GM12878 (cell line): ENCODE results near the gene NUDT6. TPM values are rescaled to one million over a fixed set of nuclear protein-coding genes. Genes with fewer than 3 reads are reported as not detected.

Experiments used
- ATAC-seq: fragments of 200-7000 bp; cut with Tn5 transposase; 3 replicates; pipeline ENCODE4 v1.9.1; 2020; ENCODE audit warnings: mild to moderate bottlenecking, moderate library complexity
- BruUV-seq: library from RNA; stranded (reverse); fragments of 400-500 nt; replicated peaks from 2 replicates; lab custom pipeline; 2021; lab: Mats Ljungman, UMichigan
- CTCF ChIA-PET: fragments of 300-600 bp; sonication (Branson Sonifier 250); formaldehyde crosslinking; extraction: SDS; loops from one replicate; lab custom pipeline; 2021; ENCODE audit warnings: inconsistent platforms; lab: Yijun Ruan, JAX
- POLR2A ChIA-PET: fragments of 350-600 bp; formaldehyde crosslinking; extraction: SDS; loops from one replicate; lab custom pipeline; 2021; ENCODE audit warnings: inconsistent platforms; lab: Charles Lee
- RAD21 ChIA-PET: fragments of 300-600 bp; sonication (Branson Sonifier 250); formaldehyde crosslinking; loops from one replicate; lab custom pipeline; 2023; ENCODE audit warnings: antibody characterized with exemption; ENCODE audit not compliant: unreplicated experiment; lab: Charles Lee
- SMC1A ChIA-PET: fragments of 300-600 bp; sonication (Branson Sonifier 250); formaldehyde crosslinking; loops from one replicate; lab custom pipeline; 2023; ENCODE audit not compliant: unreplicated experiment, uncharacterized antibody; lab: Charles Lee
- DNase-seq: peaks from one replicate; pipeline ENCODE4 v3.0.0-alpha.2; 2011; ENCODE audit warnings: low read depth, low spot score
- FAIRE-seq: peaks from 3 replicates; lab custom pipeline; 2011; peaks lifted over from hg19 to GRCh38; lab: Jason Lieb, UNC
- H2AFZ ChIP-seq: 2 replicates; pipeline ENCODE4 v1.6.0; 2011; ENCODE audit warnings: low read depth, low read length, control low read depth; ENCODE audit not compliant: control insufficient read depth
- H3K27ac ChIP-seq: 2 replicates; pipeline ENCODE4 v1.5.1; 2011; ENCODE audit warnings: control low read depth; ENCODE audit not compliant: control insufficient read depth, insufficient read depth
- H3K27me3 ChIP-seq, 2 experiments: replicated peaks in 1 of 2; 2 replicates each; pipeline versions ENCODE4 v1.6.0 to v1.6.1; 2011; ENCODE audit warnings: low read length in 1 of 2; ENCODE audit not compliant: control insufficient read depth in 2 of 2, insufficient read depth in 2 of 2
- H3K36me3 ChIP-seq, 2 experiments: 2 replicates each; pipeline ENCODE4 v1.5.1; 2011; ENCODE audit warnings: low read length in 1 of 2; ENCODE audit not compliant: control insufficient read depth in 2 of 2, insufficient read depth in 2 of 2
- H3K4me1 ChIP-seq: 2 replicates; pipeline ENCODE4 v1.6.1; 2011; ENCODE audit warnings: mild to moderate bottlenecking, low read length, moderate library complexity, mixed read lengths; ENCODE audit not compliant: control insufficient read depth, insufficient read depth
- H3K4me2 ChIP-seq: 2 replicates; pipeline ENCODE4 v1.6.0; 2011; ENCODE audit warnings: control low read depth; ENCODE audit not compliant: control insufficient read depth, insufficient read depth
- H3K4me3 ChIP-seq: fragments of 200-600 bp; sonication (generic); 2 replicates; pipeline ENCODE4 v1.5.1; 2016
- H3K79me2 ChIP-seq: 2 replicates; pipeline ENCODE4 v1.6.0; 2011; ENCODE audit warnings: low read length; ENCODE audit not compliant: control insufficient read depth, insufficient read depth
- H3K9ac ChIP-seq: 2 replicates; pipeline ENCODE4 v1.8.0; 2011; ENCODE audit warnings: low read length, control low read depth, mixed read lengths; ENCODE audit not compliant: control insufficient read depth, insufficient read depth
- H3K9me3 ChIP-seq: replicated peaks from 3 replicates; pipeline ENCODE4 v1.5.1; 2011; ENCODE audit warnings: mild to moderate bottlenecking, low read length; ENCODE audit not compliant: control insufficient read depth, insufficient read depth
- H4K20me1 ChIP-seq: 2 replicates; pipeline ENCODE4 v1.6.0; 2011; ENCODE audit not compliant: control insufficient read depth, insufficient read depth
- CHD2 ChIP-seq: IDR thresholded peaks from 2 replicates; pipeline ENCODE4 v1.6.1; 2011; ENCODE audit warnings: low read depth, low read length, improper control_type of control experiment, borderline replicate concordance
- IRF5 ChIP-seq: fragments of 450-650 bp; IDR thresholded peaks from 2 replicates; pipeline ENCODE4 v1.6.1; 2017; ENCODE audit warnings: borderline replicate concordance
- KDM1A ChIP-seq: fragments of 200-600 bp; sonication (generic); IDR thresholded peaks from 2 replicates; pipeline ENCODE4 v1.6.1; 2016; ENCODE audit warnings: borderline replicate concordance
- PAX5 ChIP-seq: IDR thresholded peaks from 2 replicates; pipeline ENCODE4 v1.6.1; 2011; ENCODE audit warnings: low read depth, low read length, borderline replicate concordance
- PKNOX1 ChIP-seq: fragments of 450-650 bp; IDR thresholded peaks from 2 replicates; pipeline ENCODE4 v1.6.1; 2016; ENCODE audit warnings: mild to moderate bottlenecking
- SMAD5 ChIP-seq: IDR thresholded peaks from 2 replicates; pipeline ENCODE4 v1.6.1; 2016; ENCODE audit warnings: antibody characterized with exemption, low read depth
- SPI1 ChIP-seq: IDR thresholded peaks from 2 replicates; pipeline ENCODE4 v1.6.1; 2011; ENCODE audit warnings: low read depth, mild to moderate bottlenecking, low read length, moderate library complexity, borderline replicate concordance; ENCODE audit not compliant: insufficient read depth
- SREBF2 ChIP-seq: IDR thresholded peaks from 2 replicates; pipeline ENCODE4 v1.6.1; 2012; ENCODE audit warnings: mild to moderate bottlenecking, low read length
- USF2 ChIP-seq: IDR thresholded peaks from 2 replicates; pipeline ENCODE4 v1.6.1; 2011; ENCODE audit warnings: low read depth, low read length, improper control_type of control experiment, borderline replicate concordance
- ZBED1 ChIP-seq: IDR thresholded peaks from 2 replicates; pipeline ENCODE4 v1.6.1; 2016; ENCODE audit warnings: borderline replicate concordance
- ZBTB40 ChIP-seq: fragments of 450-650 bp; IDR thresholded peaks from 2 replicates; pipeline ENCODE4 v1.6.1; 2016; ENCODE audit warnings: mild to moderate bottlenecking, moderate library complexity, borderline replicate concordance
- in situ Hi-C: fragments of 300-500 bp; cut with MboI; formaldehyde crosslinking; loops from 9 replicates; pipeline ENCODE4 v1.14.3; 2018; ENCODE audit warnings: mixed read lengths
- intact Hi-C: fragments of 100-400 bp; cut with micrococcal nuclease; formaldehyde crosslinking; loops from one replicate; pipeline ENCODE4 v1.14.2; 2022; ENCODE audit not compliant: unreplicated experiment
- polyA plus RNA-seq, 11 experiments: library from polyadenylated mRNA; depleted of rRNA in 4 of 11; unstranded in 6 of 11; stranded (reverse) in 5 of 11; fragments of >200 nt; fragmentation: Nextera tagmentation in 4 of 11; fragmentation: Illumina TruSeq in 1 of 11; extraction: Ambion mirVana in 4 of 11; extraction: Trizol in 1 of 11; gene quantifications; 1 replicate in 1 of 11; 2 replicates in 10 of 11; pipeline versions ENCODE4 v1.2.1 to v1.2.3, GENCODE V29; 2011 to 2016; ENCODE audit warnings: inconsistent platforms in 2 of 11, missing spikeins in 2 of 11, low read depth in 1 of 11
- total RNA-seq, 4 experiments: library from RNA; depleted of rRNA in 3 of 4; stranded (reverse); fragments of >200 nt in 3 of 4; fragmentation: Illumina TruSeq in 1 of 4; extraction: Trizol in 1 of 4; gene quantifications; 2 replicates each; pipeline versions ENCODE4 v1.2.1 to v1.2.3, GENCODE V29; 2013 to 2021

The NUDT6 gene
- total and polyA plus RNA-seq, 10 of the 15 experiments (the other 5 are each of a cell fraction or from before 2014, with no cell fraction given), result 3.9 to 12.4 (median 6.8) TPM

- H3K27me3 ChIP-seq, result no peaks in the 10 kb centered on the region
- no peak overlapping the region for H2AFZ ChIP-seq
- ATAC-seq, result no peak
- POLR2A ChIA-PET, result interaction anchor here (0.7 kb wide), 1 partner anchor 396 kb away, joined by 3 read pairs; no protein-coding TSS in a partner anchor
- intact Hi-C loops, result no loop called here
- no peaks in the 10 kb centered on the region for H3K79me2 ChIP-seq
- H3K9ac ChIP-seq, result no peak overlapping the region
- SMC1A ChIA-PET, result interaction anchor here (1.0 to 1.7 kb wide), 4 partner anchors 25 to 1032 kb away, joined by 3 to 4 read pairs (median 3); partner anchors contain the start of gene BBS12
- no peak for DNase-seq
- TF ChIP-seq PAX5 (no peak), ZBTB40 (no peak), SMAD5 (no peak), CHD2 (no peak), SREBF2 (no peak), PKNOX1 (no peak), ZBED1 (no peak), USF2 (no peak), SPI1 (no peak), IRF5 (no peak), KDM1A (no peak)
- no peak overlapping the region for H3K4me2 ChIP-seq
- H3K36me3 ChIP-seq, result peaks cover 0 to 8% of the 10 kb centered on the region in 2 experiments
- in situ Hi-C loops, result no loop called here
- no peak overlapping the region for H3K4me3 ChIP-seq
- H3K9me3 ChIP-seq, result no peaks in the 10 kb centered on the region
- no peaks in the 10 kb centered on the region for H3K4me1 ChIP-seq
- BruUV-seq, result no TSS peak
- FAIRE-seq, result no peak
- no peak overlapping the region for H3K27ac ChIP-seq
- RAD21 ChIA-PET, result interaction anchor here (0.8 kb wide), 1 partner anchor 9 kb away, joined by 3 read pairs; no protein-coding TSS in a partner anchor
- CTCF ChIA-PET, result interaction anchor here (1.3 to 3.6 kb wide), 2 partner anchors 175 to 216 kb away, joined by 5 to 21 read pairs; no protein-coding TSS in a partner anchor
- no peaks in the 10 kb centered on the region for H4K20me1 ChIP-seq
Observed at GRCh38 chr4:122932763-122933162, 10.4 kb upstream of the NUDT6 start.
